K562 (cell line): ENCODE data around the gene SMIM22. TPM values are rescaled to one million over a fixed set of nuclear protein-coding genes. Genes with fewer than 3 reads are reported as not detected.

Source experiments
- DMBX1 ChIP-seq: fragments of 250-450 bp; sonication (Bioruptor Pico); IDR thresholded peaks from 2 replicates; pipeline ENCODE4 v1.8.0; 2022; ENCODE audit warnings: inconsistent platforms, mild to moderate bottlenecking, moderate library complexity, borderline replicate concordance
- EP400 ChIP-seq: fragments of 450-650 bp; IDR thresholded peaks from 2 replicates; pipeline ENCODE4 v1.6.1; 2017; ENCODE audit warnings: antibody characterized with exemption, mild to moderate bottlenecking, moderate library complexity
- ETV1 ChIP-seq: fragments of 450-650 bp; conservative IDR thresholded peaks from 2 replicates; pipeline ENCODE4 v1.6.1; 2016; ENCODE audit warnings: missing genetic modification characterization, control low read depth, low read depth, missing compliant biosample characterization
- KLF6 ChIP-seq: fragments of 250-450 bp; sonication (Bioruptor Pico); IDR thresholded peaks from 2 replicates; pipeline ENCODE4 v1.4.0; 2020; ENCODE audit warnings: mild to moderate bottlenecking, moderate library complexity, borderline replicate concordance
- MXI1 ChIP-seq: IDR thresholded peaks from 2 replicates; pipeline ENCODE4 v1.6.1; 2011; ENCODE audit warnings: low read depth, mild to moderate bottlenecking, improper control_type of control experiment, low read length
- NEUROD1 ChIP-seq: fragments of 150-350 bp; IDR thresholded peaks from 2 replicates; pipeline ENCODE4 v1.6.1; 2014; ENCODE audit warnings: borderline replicate concordance, low read length, low read depth; ENCODE audit not compliant: partially characterized antibody
- NR2C1 ChIP-seq, 2 experiments: fragments of 450-650 bp; IDR thresholded peaks; 2 replicates each; pipeline ENCODE4 v1.6.1; 2017; ENCODE audit warnings: mild to moderate bottlenecking in 2 of 2, antibody characterized with exemption in 1 of 2, inconsistent platforms in 1 of 2, missing compliant biosample characterization in 1 of 2, missing genetic modification characterization in 1 of 2
- POLR2A ChIP-seq: fragments of 450-650 bp; conservative IDR thresholded peaks from 2 replicates; pipeline ENCODE4 v1.6.1; 2016
- PYGO2 ChIP-seq: fragments of 450-650 bp; IDR thresholded peaks from 2 replicates; pipeline ENCODE4 v1.6.1; 2016; ENCODE audit warnings: mild to moderate bottlenecking, missing genetic modification characterization, moderate library complexity, missing compliant biosample characterization
- RBM22 ChIP-seq: fragments of 200-400 bp; formaldehyde crosslinking; IDR thresholded peaks from 2 replicates; pipeline ENCODE4 v1.6.1; 2018; ENCODE audit warnings: low read length, low read depth; ENCODE audit not compliant: poor library complexity, severe bottlenecking
- TCF7 ChIP-seq: sonication (generic); IDR thresholded peaks from 2 replicates; pipeline ENCODE4 v1.6.1; 2016; ENCODE audit warnings: antibody characterized with exemption, borderline replicate concordance
- ZFX ChIP-seq: sonication (generic); formaldehyde crosslinking; IDR thresholded peaks from 2 replicates; pipeline ENCODE4 v1.8.0; 2022; ENCODE audit warnings: mild to moderate bottlenecking, missing genetic modification reagents, moderate library complexity
- ZNF134 ChIP-seq: fragments of 250-450 bp; sonication (Bioruptor Pico); conservative IDR thresholded peaks from 2 replicates; pipeline ENCODE4 v1.4.0; 2020
- ZNF79 ChIP-seq: fragments of 250-450 bp; sonication (Bioruptor Pico); IDR thresholded peaks from 2 replicates; pipeline ENCODE4 v1.4.0; 2020; ENCODE audit warnings: low read depth, mild to moderate bottlenecking, moderate library complexity
- ZZZ3 ChIP-seq: fragments of 450-650 bp; IDR thresholded peaks from 2 replicates; pipeline ENCODE4 v1.6.1; 2016; ENCODE audit warnings: antibody characterized with exemption, mild to moderate bottlenecking, moderate library complexity
- polyA plus RNA-seq, 8 experiments: library from polyadenylated mRNA; depleted of rRNA in 4 of 8; stranded (reverse) in 5 of 8; unstranded in 3 of 8; fragments of >200 nt; fragmentation: Nextera tagmentation in 2 of 8; fragmentation: Illumina TruSeq in 1 of 8; extraction: Ambion mirVana in 2 of 8; extraction: Trizol in 1 of 8; gene quantifications; 2 replicates each; pipeline versions ENCODE4 v1.2.1 to v1.2.3, GENCODE V29; 2011 to 2014; ENCODE audit warnings: inconsistent platforms in 1 of 8, missing spikeins in 1 of 8
- total RNA-seq, 7 experiments: library from RNA; depleted of rRNA in 6 of 7; stranded (reverse); fragments of >200 nt in 6 of 7; fragmentation: Illumina TruSeq in 2 of 7; extraction: Trizol in 2 of 7; gene quantifications; 2 replicates each; pipeline versions ENCODE4 v1.2.1 to v1.2.3, GENCODE V29; 2011 to 2021; ENCODE audit warnings: low replicate concordance in 1 of 7
- TF ChIP-seq, protein P1 (sequence below): IDR thresholded peaks from 2 replicates; pipeline ENCODE4 v1.6.1; 2014; ENCODE audit warnings: antibody characterized with exemption
- TF ChIP-seq, protein P2 (sequence below): fragments of 450-650 bp; IDR thresholded peaks from 2 replicates; pipeline ENCODE4 v1.6.1; 2018; ENCODE audit not compliant: partially characterized antibody
- TF ChIP-seq, protein P3 (sequence below): fragments of 450-650 bp; IDR thresholded peaks from 2 replicates; pipeline ENCODE4 v1.6.1; 2016; ENCODE audit warnings: borderline replicate concordance
- TF ChIP-seq, protein P4 (sequence below): fragments of 450-650 bp; IDR thresholded peaks from 2 replicates; pipeline ENCODE4 v1.6.1; 2014; ENCODE audit warnings: low read depth, mild to moderate bottlenecking, moderate library complexity, borderline replicate concordance

Gene SMIM22
- total and polyA plus RNA-seq, 9 of the 15 experiments (the other 6 are each of a cell fraction or from before 2014, with no cell fraction given), result not detected

DNA sequence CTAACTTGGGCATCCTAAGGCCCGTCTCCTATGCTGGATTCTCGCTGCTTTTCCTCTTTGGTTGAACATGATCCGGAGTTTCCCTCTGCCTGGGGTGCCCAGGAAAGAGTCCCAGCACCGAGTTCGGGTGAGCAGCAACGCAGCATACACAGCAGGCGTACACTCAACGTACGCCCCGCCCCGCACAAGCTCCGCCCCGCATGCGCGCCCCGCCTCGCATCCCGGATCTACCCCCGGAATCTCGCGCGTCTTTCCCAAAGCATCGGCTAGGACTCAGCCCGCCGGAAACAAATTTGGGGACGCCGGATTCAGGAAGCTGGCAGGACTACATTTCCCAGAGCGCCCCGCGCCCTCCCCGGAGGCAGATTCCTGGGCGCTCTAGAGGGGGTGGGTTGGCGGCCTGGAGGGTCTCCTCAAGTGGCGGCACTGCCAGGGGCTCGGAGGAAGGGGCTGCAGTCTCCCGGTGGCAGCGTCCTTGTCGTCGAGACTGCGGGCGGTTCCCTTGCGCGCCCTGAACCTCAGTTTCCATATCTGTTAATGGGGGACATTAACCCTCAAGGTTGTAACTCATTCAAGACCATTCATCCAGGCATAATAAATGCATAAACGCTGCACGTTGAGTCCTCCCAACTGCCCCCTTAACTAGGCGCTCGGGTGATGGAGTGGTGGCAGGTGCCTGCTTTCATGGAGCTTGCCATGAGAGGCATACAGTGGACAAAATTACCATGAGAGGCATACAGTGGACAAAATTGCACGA lies 26.4 kb upstream of the SMIM22 start (continued):
- TF ChIP-seq, protein P1, sequence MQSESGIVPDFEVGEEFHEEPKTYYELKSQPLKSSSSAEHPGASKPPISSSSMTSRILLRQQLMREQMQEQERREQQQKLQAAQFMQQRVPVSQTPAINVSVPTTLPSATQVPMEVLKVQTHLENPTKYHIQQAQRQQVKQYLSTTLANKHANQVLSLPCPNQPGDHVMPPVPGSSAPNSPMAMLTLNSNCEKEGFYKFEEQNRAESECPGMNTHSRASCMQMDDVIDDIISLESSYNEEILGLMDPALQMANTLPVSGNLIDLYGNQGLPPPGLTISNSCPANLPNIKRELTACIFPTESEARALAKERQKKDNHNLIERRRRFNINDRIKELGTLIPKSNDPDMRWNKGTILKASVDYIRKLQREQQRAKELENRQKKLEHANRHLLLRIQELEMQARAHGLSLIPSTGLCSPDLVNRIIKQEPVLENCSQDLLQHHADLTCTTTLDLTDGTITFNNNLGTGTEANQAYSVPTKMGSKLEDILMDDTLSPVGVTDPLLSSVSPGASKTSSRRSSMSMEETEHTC, result no peak
- TF ChIP-seq NEUROD1 (peak; percentile 27), ZZZ3 (no peak), PYGO2 (tag) (no peak), ETV1 (tag) (peak; percentile 59; the same call in 1 of the 2 replicates), EP400 (peak; percentile 53; the same call in 1 of the 2 replicates), ZNF79 (CRISPR knock-in tag) (no peak), MXI1 (no peak), RBM22 (no peak), NR2C1 (IDR thresholded peaks at IDR 0.05) (peak; percentile 73), NR2C1 (tag; IDR thresholded peaks at IDR 0.05) (peak; percentile 87), ZNF134 (CRISPR knock-in tag) (peak; percentile 89), DMBX1 (peak; percentile 21; the same call in 1 of the 2 replicates), ZFX (0 out of 2 replicates have a peak, but pooled peaks have one; percentile 14), TCF7 (no peak), POLR2A (peak; percentile 86), KLF6 (CRISPR knock-in tag) (no peak)
- TF ChIP-seq, protein P2, sequence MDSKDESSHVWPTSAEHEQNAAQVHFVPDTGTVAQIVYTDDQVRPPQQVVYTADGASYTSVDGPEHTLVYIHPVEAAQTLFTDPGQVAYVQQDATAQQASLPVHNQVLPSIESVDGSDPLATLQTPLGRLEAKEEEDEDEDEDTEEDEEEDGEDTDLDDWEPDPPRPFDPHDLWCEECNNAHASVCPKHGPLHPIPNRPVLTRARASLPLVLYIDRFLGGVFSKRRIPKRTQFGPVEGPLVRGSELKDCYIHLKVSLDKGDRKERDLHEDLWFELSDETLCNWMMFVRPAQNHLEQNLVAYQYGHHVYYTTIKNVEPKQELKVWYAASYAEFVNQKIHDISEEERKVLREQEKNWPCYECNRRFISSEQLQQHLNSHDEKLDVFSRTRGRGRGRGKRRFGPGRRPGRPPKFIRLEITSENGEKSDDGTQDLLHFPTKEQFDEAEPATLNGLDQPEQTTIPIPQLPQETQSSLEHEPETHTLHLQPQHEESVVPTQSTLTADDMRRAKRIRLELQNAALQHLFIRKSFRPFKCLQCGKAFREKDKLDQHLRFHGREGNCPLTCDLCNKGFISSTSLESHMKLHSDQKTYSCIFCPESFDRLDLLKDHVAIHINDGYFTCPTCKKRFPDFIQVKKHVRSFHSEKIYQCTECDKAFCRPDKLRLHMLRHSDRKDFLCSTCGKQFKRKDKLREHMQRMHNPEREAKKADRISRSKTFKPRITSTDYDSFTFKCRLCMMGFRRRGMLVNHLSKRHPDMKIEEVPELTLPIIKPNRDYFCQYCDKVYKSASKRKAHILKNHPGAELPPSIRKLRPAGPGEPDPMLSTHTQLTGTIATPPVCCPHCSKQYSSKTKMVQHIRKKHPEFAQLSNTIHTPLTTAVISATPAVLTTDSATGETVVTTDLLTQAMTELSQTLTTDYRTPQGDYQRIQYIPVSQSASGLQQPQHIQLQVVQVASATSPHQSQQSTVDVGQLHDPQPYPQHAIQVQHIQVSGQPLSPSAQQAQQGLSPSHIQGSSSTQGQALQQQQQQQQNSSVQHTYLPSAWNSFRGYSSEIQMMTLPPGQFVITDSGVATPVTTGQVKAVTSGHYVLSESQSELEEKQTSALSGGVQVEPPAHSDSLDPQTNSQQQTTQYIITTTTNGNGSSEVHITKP, result peak; percentile 46
- TF ChIP-seq, protein P3, sequence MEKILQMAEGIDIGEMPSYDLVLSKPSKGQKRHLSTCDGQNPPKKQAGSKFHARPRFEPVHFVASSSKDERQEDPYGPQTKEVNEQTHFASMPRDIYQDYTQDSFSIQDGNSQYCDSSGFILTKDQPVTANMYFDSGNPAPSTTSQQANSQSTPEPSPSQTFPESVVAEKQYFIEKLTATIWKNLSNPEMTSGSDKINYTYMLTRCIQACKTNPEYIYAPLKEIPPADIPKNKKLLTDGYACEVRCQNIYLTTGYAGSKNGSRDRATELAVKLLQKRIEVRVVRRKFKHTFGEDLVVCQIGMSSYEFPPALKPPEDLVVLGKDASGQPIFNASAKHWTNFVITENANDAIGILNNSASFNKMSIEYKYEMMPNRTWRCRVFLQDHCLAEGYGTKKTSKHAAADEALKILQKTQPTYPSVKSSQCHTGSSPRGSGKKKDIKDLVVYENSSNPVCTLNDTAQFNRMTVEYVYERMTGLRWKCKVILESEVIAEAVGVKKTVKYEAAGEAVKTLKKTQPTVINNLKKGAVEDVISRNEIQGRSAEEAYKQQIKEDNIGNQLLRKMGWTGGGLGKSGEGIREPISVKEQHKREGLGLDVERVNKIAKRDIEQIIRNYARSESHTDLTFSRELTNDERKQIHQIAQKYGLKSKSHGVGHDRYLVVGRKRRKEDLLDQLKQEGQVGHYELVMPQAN, result peak; percentile 14; the same call in 1 of the 2 replicates
- TF ChIP-seq, protein P4, sequence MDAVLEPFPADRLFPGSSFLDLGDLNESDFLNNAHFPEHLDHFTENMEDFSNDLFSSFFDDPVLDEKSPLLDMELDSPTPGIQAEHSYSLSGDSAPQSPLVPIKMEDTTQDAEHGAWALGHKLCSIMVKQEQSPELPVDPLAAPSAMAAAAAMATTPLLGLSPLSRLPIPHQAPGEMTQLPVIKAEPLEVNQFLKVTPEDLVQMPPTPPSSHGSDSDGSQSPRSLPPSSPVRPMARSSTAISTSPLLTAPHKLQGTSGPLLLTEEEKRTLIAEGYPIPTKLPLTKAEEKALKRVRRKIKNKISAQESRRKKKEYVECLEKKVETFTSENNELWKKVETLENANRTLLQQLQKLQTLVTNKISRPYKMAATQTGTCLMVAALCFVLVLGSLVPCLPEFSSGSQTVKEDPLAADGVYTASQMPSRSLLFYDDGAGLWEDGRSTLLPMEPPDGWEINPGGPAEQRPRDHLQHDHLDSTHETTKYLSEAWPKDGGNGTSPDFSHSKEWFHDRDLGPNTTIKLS, result peak; percentile 89
